ENCODE results near the gene USP34. TPM values are rescaled to one million over a fixed set of nuclear protein-coding genes. Genes with fewer than 3 reads are reported as not detected.

USP34 gene
- total and polyA plus RNA-seq, 9 of the 15 experiments (the other 6 are each of a cell fraction or from before 2014, with no cell fraction given), result 19.8 to 108 (median 67.8) TPM

DNA sequence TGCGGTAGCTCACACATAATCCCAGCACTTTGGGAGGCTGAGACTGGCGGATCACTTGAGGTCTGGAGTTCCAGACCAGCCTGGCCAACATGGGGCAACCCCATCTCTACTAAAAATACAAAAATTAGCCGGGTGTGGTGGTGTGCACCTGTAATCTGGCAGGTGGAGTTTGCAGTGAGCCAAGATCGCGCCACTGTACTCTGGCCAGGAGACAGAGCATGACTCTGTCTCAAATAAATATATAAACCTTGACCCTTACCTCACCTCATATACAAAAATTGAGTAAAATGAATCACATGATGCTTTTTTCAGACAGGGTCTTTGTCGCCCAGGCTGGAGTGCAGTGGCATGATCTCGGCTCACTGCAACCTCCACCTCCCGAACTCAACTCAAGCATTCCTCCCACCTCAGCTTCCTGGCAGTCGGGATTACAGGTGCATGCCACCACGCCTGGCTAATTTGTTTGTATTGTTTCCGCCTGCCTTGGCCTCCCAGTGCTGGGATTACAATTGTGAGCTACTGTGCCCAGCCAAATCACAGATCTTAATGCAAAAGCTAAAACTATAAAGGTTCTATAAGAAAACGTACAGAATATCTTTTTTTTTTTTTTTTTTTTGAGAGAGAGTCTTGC is 42.0 kb upstream of the USP34 start (continued):
- TF ChIP-seq STAT5B (CRISPR knock-in tag; IDR thresholded peaks at IDR 0.05) (no peak), MAZ (CRISPR knock-in tag; conservative IDR thresholded peaks at IDR 0.05 in 1 of 2, IDR thresholded peaks at IDR 0.05 in 1 of 2) (no peak), PHF20 (IDR thresholded peaks at IDR 0.05; ENCODE audit: partially characterized antibody) (no peak), RBFOX2 (IDR thresholded peaks at IDR 0.05; ENCODE audit: low read depth, low read length) (no peak), HLTF (IDR thresholded peaks at IDR 0.05) (no peak), DIDO1 (tag; IDR thresholded peaks at IDR 0.05; ENCODE audit: low read depth) (no peak), KDM2B (CRISPR knock-in tag; IDR thresholded peaks at IDR 0.05) (no peak), U2AF2 (optimal IDR thresholded peaks at IDR 0.05; ENCODE audit: low read depth, low read length) (no peak), BMI1 (IDR thresholded peaks at IDR 0.05; ENCODE audit: low read length) (no peak), TEAD1 (CRISPR knock-in tag; IDR thresholded peaks at IDR 0.05) (no peak)
- TF ChIP-seq, protein P1, sequence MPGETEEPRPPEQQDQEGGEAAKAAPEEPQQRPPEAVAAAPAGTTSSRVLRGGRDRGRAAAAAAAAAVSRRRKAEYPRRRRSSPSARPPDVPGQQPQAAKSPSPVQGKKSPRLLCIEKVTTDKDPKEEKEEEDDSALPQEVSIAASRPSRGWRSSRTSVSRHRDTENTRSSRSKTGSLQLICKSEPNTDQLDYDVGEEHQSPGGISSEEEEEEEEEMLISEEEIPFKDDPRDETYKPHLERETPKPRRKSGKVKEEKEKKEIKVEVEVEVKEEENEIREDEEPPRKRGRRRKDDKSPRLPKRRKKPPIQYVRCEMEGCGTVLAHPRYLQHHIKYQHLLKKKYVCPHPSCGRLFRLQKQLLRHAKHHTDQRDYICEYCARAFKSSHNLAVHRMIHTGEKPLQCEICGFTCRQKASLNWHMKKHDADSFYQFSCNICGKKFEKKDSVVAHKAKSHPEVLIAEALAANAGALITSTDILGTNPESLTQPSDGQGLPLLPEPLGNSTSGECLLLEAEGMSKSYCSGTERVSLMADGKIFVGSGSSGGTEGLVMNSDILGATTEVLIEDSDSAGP (CRISPR knock-in tag; IDR thresholded peaks at IDR 0.05), result no peak

All from K562 (cell line).